NCI-H748 (cell line): ENCODE data around the gene SAP130.

Experiments
- DNase-seq: peaks from one replicate; lab custom pipeline; 2025; ENCODE audit not compliant: unreplicated experiment; lab: John Stamatoyannopoulos, UW

Gene SAP130

DNA sequence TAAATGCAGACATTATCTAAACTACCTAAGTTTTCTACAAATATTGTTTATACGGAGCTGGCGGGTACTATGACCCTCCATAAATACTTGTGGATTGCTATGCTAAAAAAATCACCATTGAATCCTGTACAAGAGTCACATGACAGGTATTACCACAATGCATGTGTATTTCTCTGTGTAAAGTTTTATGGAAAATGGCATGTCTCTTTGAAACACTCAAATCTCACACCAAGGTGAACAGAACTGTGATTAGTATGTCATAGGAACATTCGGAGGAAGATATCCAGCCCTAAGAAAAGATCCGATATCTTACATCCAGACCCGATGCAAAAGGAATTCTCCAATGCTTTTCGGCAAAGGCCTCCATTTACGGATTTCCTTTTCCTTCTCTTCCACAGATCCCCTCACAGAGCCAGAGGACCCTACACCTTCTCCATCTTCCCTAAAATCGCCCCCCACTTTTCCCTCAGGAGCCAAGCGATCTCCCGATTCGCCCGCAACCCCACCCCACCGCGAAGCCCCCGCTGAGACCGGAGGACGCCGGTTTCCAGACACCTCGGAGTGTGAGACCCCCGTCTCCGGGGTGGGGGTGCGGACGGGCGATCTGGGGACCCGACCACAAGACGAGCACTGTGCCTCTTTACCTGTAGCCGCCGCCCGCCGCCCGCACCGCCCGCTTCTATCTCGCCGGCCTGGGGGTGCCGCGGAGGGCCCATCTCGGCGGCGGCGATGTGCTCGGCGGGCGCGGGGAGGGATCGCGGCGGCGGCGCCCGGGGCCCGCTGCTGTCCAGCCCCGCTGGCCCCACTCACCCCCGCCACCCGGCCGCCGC, 1.2 kb downstream of the SAP130 start:
- DNase-seq = no peak

GRCh38 chr2:128024816-128025215, 3.0 kb downstream of the SAP130 start:
- DNase-seq = no peak

DNA sequence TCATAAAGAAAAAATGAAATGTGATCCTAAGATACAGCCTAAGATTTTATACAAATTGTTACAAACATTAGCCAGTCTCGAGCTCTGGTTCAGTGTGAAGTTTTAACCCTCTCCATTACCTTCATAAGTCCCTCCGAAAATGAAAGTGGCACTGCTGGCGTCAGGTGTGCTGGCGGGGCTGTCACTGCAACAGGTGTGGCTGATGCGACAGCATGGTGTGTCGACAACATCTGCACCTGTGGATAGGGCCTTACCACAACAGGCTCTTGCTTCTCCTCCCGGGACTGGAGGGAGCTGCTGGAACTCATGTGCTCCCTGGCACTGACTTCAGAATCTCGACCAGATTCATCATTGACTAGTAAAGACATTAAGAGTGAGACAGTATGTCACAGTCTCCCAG, 10.3 kb downstream of the SAP130 start:
- no peak for DNase-seq

DNA sequence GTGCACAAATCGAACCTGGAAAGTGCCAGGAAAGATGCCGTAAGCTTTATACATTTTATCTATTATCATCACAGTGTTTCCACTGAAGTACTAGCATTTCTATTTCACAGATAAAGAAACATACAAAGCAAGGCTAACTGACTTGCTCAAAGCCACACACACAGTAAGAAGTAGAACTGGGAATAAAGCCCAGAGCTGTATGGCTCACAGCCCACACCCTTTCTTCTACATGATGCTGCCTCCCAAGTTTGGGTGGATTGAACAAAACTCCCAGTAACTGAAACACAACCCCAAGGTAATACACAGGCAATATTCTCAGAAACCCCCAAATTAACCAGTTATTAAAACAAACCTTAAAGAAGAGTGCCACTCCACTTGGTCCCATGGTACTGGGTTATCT, 11.2 kb downstream of the SAP130 start:
- no peak for DNase-seq

DNA sequence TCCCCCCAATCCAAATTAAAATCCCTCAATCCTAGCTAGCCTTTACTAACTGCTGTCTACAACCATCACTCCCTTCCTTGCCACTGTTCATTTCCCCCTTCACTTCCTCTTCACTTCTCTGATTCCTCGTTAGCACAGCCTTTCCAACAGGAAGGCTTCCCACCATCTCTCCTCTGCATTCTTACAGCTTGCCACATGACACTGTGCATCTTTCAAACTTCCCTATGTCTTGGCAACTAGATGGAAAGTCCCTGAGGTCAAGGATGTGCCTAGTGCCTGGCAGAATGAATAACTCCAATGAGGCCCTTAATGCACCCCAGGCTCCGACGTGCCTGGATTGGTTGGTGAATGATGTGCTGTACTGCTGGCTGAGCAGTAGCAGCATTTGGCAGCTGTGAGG, 15.2 kb downstream of the SAP130 start:
- DNase-seq = no peak

GRCh38 chr2:128008074-128008672, 19.7 kb downstream of the SAP130 start:
- no peak for DNase-seq

DNA sequence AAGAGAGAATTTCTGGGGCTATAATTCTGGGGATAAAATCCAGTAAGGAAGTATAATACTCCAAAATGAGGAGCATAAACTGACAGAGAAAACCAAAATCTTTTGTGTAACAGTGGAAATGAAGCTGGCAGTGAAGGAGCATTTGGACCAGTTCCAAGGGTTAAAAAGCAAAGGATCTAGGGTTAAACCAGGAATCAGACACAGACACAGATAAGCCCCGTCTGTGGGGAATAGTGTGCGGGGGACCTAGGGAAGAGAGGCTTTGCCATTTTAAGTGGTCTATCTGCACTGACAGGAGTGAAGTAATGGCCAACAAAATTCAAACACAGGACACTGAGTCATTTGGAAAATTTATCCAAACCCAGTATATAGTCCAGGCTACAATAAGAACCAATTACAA, 23.4 kb downstream of the SAP130 start:
- no peak for DNase-seq

DNA sequence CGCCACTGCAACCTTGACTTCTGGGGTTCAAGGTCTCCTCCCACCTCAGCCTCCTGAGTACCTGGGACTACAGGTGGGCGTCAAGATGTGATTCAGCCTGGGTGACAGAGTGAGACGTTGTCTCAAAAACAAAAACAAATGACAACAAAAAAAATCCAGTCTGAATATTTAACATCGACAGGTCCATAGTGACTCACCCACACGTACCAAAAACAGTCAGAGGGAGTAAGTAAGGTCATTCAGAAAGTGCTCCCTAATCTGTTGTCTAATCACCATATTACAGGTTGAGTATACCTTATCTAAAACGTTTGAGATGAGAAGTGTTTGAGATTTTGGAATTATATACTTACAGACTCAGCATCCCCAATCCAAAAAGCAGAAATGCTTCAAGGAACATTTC, 24.4 kb downstream of the SAP130 start:
- no peak for DNase-seq

GRCh38 chr2:127996160-127996559, 31.7 kb downstream of the SAP130 start:
- no peak for DNase-seq

GRCh38 chr2:127995725-127996124, 32.1 kb downstream of the SAP130 start:
- no peak for DNase-seq

DNA sequence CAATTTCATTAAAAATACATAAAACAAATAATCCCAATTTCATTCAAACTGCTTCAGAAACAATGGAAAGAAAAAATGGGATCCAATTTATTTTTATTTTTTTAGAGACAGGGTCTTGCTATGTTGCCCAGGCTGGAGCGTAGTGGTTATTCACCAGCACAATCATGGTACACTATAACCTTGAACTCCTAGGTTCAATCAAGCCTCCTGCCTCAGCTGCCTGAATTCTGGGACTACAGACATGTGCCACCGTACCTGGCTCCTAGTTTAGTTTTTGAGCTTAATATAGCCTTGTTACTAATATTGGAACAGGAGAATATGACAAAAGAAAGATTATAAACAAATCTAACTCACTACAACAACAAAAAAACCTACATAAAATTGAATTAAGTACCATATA, 34.2 kb downstream of the SAP130 start:
- no peak for DNase-seq

GRCh38 chr2:127991742-127992141, 36.1 kb downstream of the SAP130 start:
- DNase-seq = no peak

- DNase-seq = no peak
Observed at GRCh38 chr2:127986548-127987079, 41.2 kb downstream of the SAP130 start.

- DNase-seq = no peak
Observed at GRCh38 chr2:127985735-127986134, 42.1 kb downstream of the SAP130 start.

DNA sequence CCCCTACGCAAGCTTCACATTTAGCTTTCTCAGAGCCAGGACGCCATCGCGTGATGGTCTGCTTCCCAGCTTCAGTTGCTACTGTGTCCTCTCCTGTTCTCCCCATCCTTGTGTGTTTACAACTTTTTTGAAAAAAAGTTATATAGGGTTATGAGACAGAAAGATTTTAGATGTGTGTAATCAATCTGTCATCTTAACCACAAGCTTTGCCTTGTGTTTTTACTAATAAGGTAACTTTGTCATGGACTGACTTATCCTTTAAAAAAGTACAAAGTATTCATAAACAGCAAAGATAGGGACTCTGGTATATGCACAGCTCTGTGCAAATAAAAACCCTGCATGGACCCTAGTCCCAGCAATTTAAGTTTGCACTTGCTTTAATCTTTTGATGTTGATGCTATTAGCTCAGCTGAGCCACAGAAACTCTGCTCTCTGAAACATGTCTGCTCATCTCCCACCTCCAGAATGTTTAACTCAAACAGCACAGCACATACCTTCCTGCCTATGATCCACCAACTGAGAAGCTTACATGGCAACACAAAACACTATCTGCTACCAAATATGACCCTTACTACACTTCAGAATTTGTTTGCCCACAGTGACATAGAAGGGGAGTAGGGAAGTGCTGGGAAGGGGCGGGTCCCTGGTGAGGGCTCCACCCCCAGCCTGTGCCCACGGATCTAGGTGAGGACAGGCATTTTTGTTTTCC, 42.7 kb downstream of the SAP130 start:
- no peak for DNase-seq

GRCh38 chr2:127984551-127984950, 43.3 kb downstream of the SAP130 start:
- DNase-seq = no peak

DNA sequence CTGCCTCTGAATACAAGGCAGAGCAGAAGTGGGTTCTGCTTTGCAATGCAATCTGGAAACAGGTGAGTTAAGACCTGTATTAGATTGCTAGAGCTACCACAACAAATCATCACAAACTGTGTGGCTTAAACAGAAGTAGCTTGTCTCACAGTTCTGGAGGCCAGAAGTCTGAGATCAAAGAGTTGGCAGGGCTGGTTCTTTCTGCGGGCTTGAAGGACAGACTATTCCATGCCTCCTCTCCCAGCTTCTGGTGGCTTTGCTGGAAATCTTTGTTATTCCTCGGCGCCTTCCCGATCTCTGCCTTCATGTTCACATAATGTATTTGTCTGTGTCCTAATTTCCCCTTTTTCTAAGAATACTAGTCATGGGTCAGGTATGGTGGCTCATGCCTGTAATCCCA, 58.4 kb downstream of the SAP130 start:
- DNase-seq = no peak

GRCh38 chr2:127968610-127969339, 59.1 kb downstream of the SAP130 start:
- no peak for DNase-seq

- no peak for DNase-seq
Observed at GRCh38 chr2:127961729-127962128, 66.1 kb downstream of the SAP130 start.

DNA sequence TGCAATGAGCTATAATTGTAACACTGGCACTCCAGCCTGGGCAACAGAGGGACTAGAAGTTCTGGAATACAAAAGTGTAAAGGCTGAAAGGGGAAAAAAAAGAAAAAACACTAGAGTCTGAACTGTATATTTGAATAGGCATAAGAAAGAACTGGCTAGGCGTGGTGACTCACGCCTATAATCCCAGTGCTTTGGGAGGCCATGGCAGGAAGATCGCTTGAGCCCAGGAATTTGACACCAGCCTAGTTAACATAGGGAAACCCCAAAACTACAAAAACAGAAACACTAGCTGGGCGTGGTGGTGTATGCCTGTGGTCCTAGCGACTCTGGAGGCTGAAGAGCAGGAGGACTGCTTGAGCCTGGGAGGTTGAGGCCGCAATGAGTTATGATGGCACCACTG, 70.6 kb downstream of the SAP130 start:
- no peak for DNase-seq

- DNase-seq = no peak
Observed at GRCh38 chr2:127954857-127955256, 73.0 kb downstream of the SAP130 start.
